Upper lobe of left lung (tissue), 6 donors: Measurements from ENCODE around the gene H19. TPM values are rescaled to one million over a fixed set of nuclear protein-coding genes. Genes with fewer than 3 reads are reported as not detected.
A peak's percentile ranks its signal among the peaks of the same experiment; 100 is the strongest.

Source experiments
- ATAC-seq, 2 donors: fragments of 200-7000 bp; cut with Tn5 transposase; one replicate each; pipeline ENCODE4 v1.9.1; 2022; ENCODE audit warnings: mild to moderate bottlenecking in 2 of 2, moderate library complexity in 2 of 2; ENCODE audit not compliant: low FRiP score in 2 of 2
- DNase-seq, 2 donors: peaks; one replicate each; pipeline ENCODE4 v3.0.0-alpha.2; 2019 to 2020
- H3K27ac ChIP-seq, 4 donors: fragments of 200-600 bp; sonication (generic); one replicate each; pipeline ENCODE4 v1.5.1; 2016 to 2019
- H3K27me3 ChIP-seq, 4 donors: fragments of 200-600 bp; sonication (generic); one replicate each; pipeline ENCODE4 v1.5.1; 2017 to 2019
- H3K36me3 ChIP-seq, 4 donors: fragments of 200-600 bp; sonication (generic); one replicate each; pipeline ENCODE4 v1.5.1; 2016 to 2019
- H3K4me1 ChIP-seq, 4 donors: fragments of 200-600 bp; sonication (generic); one replicate each; pipeline ENCODE4 v1.5.1; 2018 to 2019
- H3K4me3 ChIP-seq, 4 donors: fragments of 200-600 bp; sonication (generic); one replicate each; pipeline ENCODE4 v1.5.1; 2017 to 2019; ENCODE audit warnings: mild to moderate bottlenecking in 2 of 4, moderate library complexity in 1 of 4
- H3K9me3 ChIP-seq, 4 donors: fragments of 200-600 bp; sonication (generic); one replicate each; pipeline ENCODE4 v1.5.1; 2018 to 2019
- CTCF ChIP-seq, 6 experiments: fragments of 450-650 bp in 4 of 6; fragments of 200-600 bp in 2 of 6; sonication (generic) in 2 of 6; IDR thresholded peaks; one replicate each; pipeline ENCODE4 v1.5.1; 2016 to 2019; ENCODE audit warnings: antibody characterized with exemption in 6 of 6
- EP300 ChIP-seq, 4 donors: sonication (generic); formaldehyde crosslinking; IDR thresholded peaks; one replicate each; pipeline ENCODE4 v1.5.1; 2017; ENCODE audit warnings: antibody characterized with exemption in 4 of 4, control low read depth in 2 of 4
- POLR2A ChIP-seq, 4 donors: fragments of 450-650 bp; IDR thresholded peaks; one replicate each; pipeline ENCODE4 v1.5.1; 2016 to 2017; ENCODE audit warnings: antibody characterized with exemption in 4 of 4, mild to moderate bottlenecking in 2 of 4
- POLR2AphosphoS5 ChIP-seq, 2 donors: sonication (generic); formaldehyde crosslinking; IDR thresholded peaks; one replicate each; pipeline ENCODE4 v1.5.1; 2017; ENCODE audit warnings: antibody characterized with exemption in 2 of 2
- WGBS, 2 donors: methylation state at CpG; one replicate each; pipeline ENCODE4 v1.1.5; 2017 to 2018; 5-methylcytosine and 5-hydroxymethylcytosine counted together
- total RNA-seq, 6 donors: library from RNA; depleted of rRNA in 4 of 6; stranded (reverse); fragments of >200 nt in 4 of 6; gene quantifications; one replicate each; pipeline versions ENCODE4 v1.1.0 to v1.2.1, GENCODE V29; 2016 to 2021
- donor health status: DM: no; HTN: no; CAD: no; lungs with moderate emphysema.
- donor health status: DM: no; HTN: yes; CAD: no; lungs with severe emphysema.

H19 gene
- total RNA-seq, 6 donors from 2014 or later = 17.2 to 127 (median 64.0) TPM

- Histone ChIP-seq H3K27ac (no peak overlapping the region), H3K9me3 (no peaks in the 10 kb centered on the region), H3K27me3 (no peaks in the 10 kb centered on the region), H3K4me1 (no peaks in the 10 kb centered on the region), H3K4me3 (no peak overlapping the region), H3K36me3 (no peaks in the 10 kb centered on the region)
- TF ChIP-seq POLR2A (IDR thresholded peaks at IDR 0.05) (no peak), EP300 (IDR thresholded peaks at IDR 0.05) (no peak)
- DNase-seq (peak; percentile 8 to 68), ATAC-seq (peak; percentile 47 to 80)
- no CpG with 5 or more reads among the region's 24 CpGs for WGBS, 2 donors
Measured at GRCh38 chr11:1968454-1969002, 29.1 kb downstream of the H19 start.

- Histone ChIP-seq H3K4me1 (no peaks in the 10 kb centered on the region), H3K27me3 (no peaks in the 10 kb centered on the region), H3K27ac (no peak overlapping the region), H3K9me3 (no peaks in the 10 kb centered on the region), H3K36me3 (no peaks in the 10 kb centered on the region), H3K4me3 (no peak overlapping the region)
- DNase-seq = no peak
- no CpG with 5 or more reads among the region's 21 CpGs for WGBS, 2 donors
- TF ChIP-seq EP300 (IDR thresholded peaks at IDR 0.05) (no peak), POLR2A (IDR thresholded peaks at IDR 0.05) (no peak), CTCF (IDR thresholded peaks at IDR 0.05) (no peak), POLR2AphosphoS5 (IDR thresholded peaks at IDR 0.05) (no peak)
- no peak for ATAC-seq
Measured at GRCh38 chr11:1967641-1968225, 29.9 kb downstream of the H19 start.

- ATAC-seq (no peak), DNase-seq (peak in 1 of 2 donors; percentile 38)
- no peaks in the 10 kb centered on the region for H3K9me3 ChIP-seq
- no CpG with 5 or more reads among the region's 18 CpGs for WGBS, 2 donors
- no peaks in the 10 kb centered on the region for H3K4me1 ChIP-seq
- H3K27me3 ChIP-seq = no peaks in the 10 kb centered on the region
- TF ChIP-seq EP300 (IDR thresholded peaks at IDR 0.05) = no peak
- no peak for TF ChIP-seq POLR2AphosphoS5 (IDR thresholded peaks at IDR 0.05)
- TF ChIP-seq POLR2A (IDR thresholded peaks at IDR 0.05) = no peak
- TF ChIP-seq CTCF (IDR thresholded peaks at IDR 0.05) = no peak
- no peak overlapping the region for H3K27ac ChIP-seq
- H3K4me3 ChIP-seq = no peak overlapping the region
- H3K36me3 ChIP-seq = no peaks in the 10 kb centered on the region
Measured at GRCh38 chr11:1966531-1966930, 31.1 kb downstream of the H19 start.

GRCh38 chr11:1964955-1965354, 32.7 kb downstream of the H19 start:
- Histone ChIP-seq H3K27ac (no peak overlapping the region), H3K4me1 (no peaks in the 10 kb centered on the region), H3K4me3 (no peak overlapping the region), H3K9me3 (no peaks in the 10 kb centered on the region), H3K36me3 (no peaks in the 10 kb centered on the region), H3K27me3 (no peaks in the 10 kb centered on the region)
- DNase-seq (no peak), ATAC-seq (no peak)
- TF ChIP-seq EP300 (IDR thresholded peaks at IDR 0.05) (no peak), CTCF (IDR thresholded peaks at IDR 0.05) (no peak), POLR2A (IDR thresholded peaks at IDR 0.05) (no peak), POLR2AphosphoS5 (IDR thresholded peaks at IDR 0.05) (no peak)
- WGBS, 2 donors = no CpG with 5 or more reads among the region's 20 CpGs

GRCh38 chr11:1964348-1964747, 33.3 kb downstream of the H19 start:
- H3K4me1 ChIP-seq = no peaks in the 10 kb centered on the region
- no peaks in the 10 kb centered on the region for H3K36me3 ChIP-seq
- H3K27me3 ChIP-seq = no peaks in the 10 kb centered on the region
- ATAC-seq (no peak), DNase-seq (no peak)
- H3K27ac ChIP-seq = no peak overlapping the region
- TF ChIP-seq EP300 (IDR thresholded peaks at IDR 0.05) = no peak
- TF ChIP-seq CTCF (IDR thresholded peaks at IDR 0.05) = no peak
- TF ChIP-seq POLR2A (IDR thresholded peaks at IDR 0.05) = no peak
- TF ChIP-seq POLR2AphosphoS5 (IDR thresholded peaks at IDR 0.05) = no peak
- no peak overlapping the region for H3K4me3 ChIP-seq
- H3K9me3 ChIP-seq = no peaks in the 10 kb centered on the region
- no CpG with 5 or more reads among the region's 17 CpGs for WGBS, 2 donors
